WTC11 (cell line): ENCODE results near the gene EVI2A.

Source experiments
- CBFB ChIP-seq: sonication (generic); formaldehyde crosslinking; IDR thresholded peaks from 2 replicates; pipeline ENCODE4 v1.8.1; 2022; ENCODE audit warnings: mild to moderate bottlenecking, low read depth, missing genetic modification reagents
- CREB1 ChIP-seq: sonication (generic); formaldehyde crosslinking; IDR thresholded peaks from 2 replicates; pipeline ENCODE4 v1.8.0; 2023; ENCODE audit warnings: mild to moderate bottlenecking, missing genetic modification reagents
- ESRRA ChIP-seq: sonication (generic); formaldehyde crosslinking; IDR thresholded peaks from 2 replicates; pipeline ENCODE4 v1.8.1; 2022; ENCODE audit warnings: mild to moderate bottlenecking, missing genetic modification reagents, borderline replicate concordance
- GABPB1 ChIP-seq: sonication (generic); formaldehyde crosslinking; IDR thresholded peaks from 2 replicates; pipeline ENCODE4 v1.8.1; 2023; ENCODE audit warnings: mild to moderate bottlenecking, missing genetic modification reagents
- KAT7 ChIP-seq: sonication (generic); formaldehyde crosslinking; IDR thresholded peaks from 2 replicates; pipeline ENCODE4 v1.8.1; 2023; ENCODE audit warnings: missing genetic modification reagents, mild to moderate bottlenecking, borderline replicate concordance
- NR1H2 ChIP-seq: sonication (generic); formaldehyde crosslinking; IDR thresholded peaks from 2 replicates; pipeline ENCODE4 v1.9.0; 2021; ENCODE audit warnings: mild to moderate bottlenecking, moderate library complexity, missing genetic modification reagents
- ZNF121 ChIP-seq: sonication (generic); formaldehyde crosslinking; IDR thresholded peaks from 2 replicates; pipeline ENCODE4 v1.8.0; 2023; ENCODE audit warnings: missing genetic modification reagents
- ZNF232 ChIP-seq: sonication (generic); formaldehyde crosslinking; IDR thresholded peaks from 2 replicates; pipeline ENCODE4 v1.8.0; 2022; ENCODE audit warnings: mild to moderate bottlenecking, missing genetic modification reagents
- TF ChIP-seq, protein P1 (sequence below): fragments of 200-600 bp; IDR thresholded peaks from 2 replicates; pipeline ENCODE4 v1.8.0; 2022; ENCODE audit warnings: antibody characterized with exemption
- TF ChIP-seq, protein P2 (sequence below): sonication (generic); formaldehyde crosslinking; IDR thresholded peaks from 2 replicates; pipeline ENCODE4 v1.8.1; 2023; ENCODE audit warnings: mild to moderate bottlenecking, missing genetic modification reagents, moderate library complexity

- no peak for TF ChIP-seq ESRRA (CRISPR knock-in tag)
- TF ChIP-seq, protein P1, sequence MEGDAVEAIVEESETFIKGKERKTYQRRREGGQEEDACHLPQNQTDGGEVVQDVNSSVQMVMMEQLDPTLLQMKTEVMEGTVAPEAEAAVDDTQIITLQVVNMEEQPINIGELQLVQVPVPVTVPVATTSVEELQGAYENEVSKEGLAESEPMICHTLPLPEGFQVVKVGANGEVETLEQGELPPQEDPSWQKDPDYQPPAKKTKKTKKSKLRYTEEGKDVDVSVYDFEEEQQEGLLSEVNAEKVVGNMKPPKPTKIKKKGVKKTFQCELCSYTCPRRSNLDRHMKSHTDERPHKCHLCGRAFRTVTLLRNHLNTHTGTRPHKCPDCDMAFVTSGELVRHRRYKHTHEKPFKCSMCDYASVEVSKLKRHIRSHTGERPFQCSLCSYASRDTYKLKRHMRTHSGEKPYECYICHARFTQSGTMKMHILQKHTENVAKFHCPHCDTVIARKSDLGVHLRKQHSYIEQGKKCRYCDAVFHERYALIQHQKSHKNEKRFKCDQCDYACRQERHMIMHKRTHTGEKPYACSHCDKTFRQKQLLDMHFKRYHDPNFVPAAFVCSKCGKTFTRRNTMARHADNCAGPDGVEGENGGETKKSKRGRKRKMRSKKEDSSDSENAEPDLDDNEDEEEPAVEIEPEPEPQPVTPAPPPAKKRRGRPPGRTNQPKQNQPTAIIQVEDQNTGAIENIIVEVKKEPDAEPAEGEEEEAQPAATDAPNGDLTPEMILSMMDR: no peak
- no peak for TF ChIP-seq CREB1
- no peak for TF ChIP-seq GABPB1 (CRISPR knock-in tag)
- TF ChIP-seq, protein P2, sequence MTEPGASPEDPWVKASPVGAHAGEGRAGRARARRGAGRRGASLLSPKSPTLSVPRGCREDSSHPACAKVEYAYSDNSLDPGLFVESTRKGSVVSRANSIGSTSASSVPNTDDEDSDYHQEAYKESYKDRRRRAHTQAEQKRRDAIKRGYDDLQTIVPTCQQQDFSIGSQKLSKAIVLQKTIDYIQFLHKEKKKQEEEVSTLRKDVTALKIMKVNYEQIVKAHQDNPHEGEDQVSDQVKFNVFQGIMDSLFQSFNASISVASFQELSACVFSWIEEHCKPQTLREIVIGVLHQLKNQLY: no peak
- no peak for TF ChIP-seq ZNF121 (CRISPR knock-in tag)
- no peak for TF ChIP-seq KAT7
- TF ChIP-seq NR1H2: no peak
- TF ChIP-seq ZNF232 (CRISPR knock-in tag): no peak
- no peak for TF ChIP-seq CBFB (CRISPR knock-in tag)
Measured at GRCh38 chr17:31294231-31294630, 27.2 kb downstream of the EVI2A start.
